Liver (tissue), 3 donors: Measurements from ENCODE around the gene RTL10.

Experiments used
- HNF4G ChIP-seq: IDR thresholded peaks from 2 replicates; pipeline ENCODE4 v1.6.1; 2016; ENCODE audit warnings: antibody characterized with exemption
- NR2F2 ChIP-seq: IDR thresholded peaks from 2 replicates; pipeline ENCODE4 v1.6.1; 2016; ENCODE audit warnings: antibody characterized with exemption
- SP1 ChIP-seq: IDR thresholded peaks from 2 replicates; pipeline ENCODE4 v1.6.1; 2018; ENCODE audit warnings: antibody characterized with exemption, mild to moderate bottlenecking
- TAF1 ChIP-seq: conservative IDR thresholded peaks from 2 replicates; pipeline ENCODE4 v1.6.1; 2016; ENCODE audit warnings: antibody characterized with exemption, mild to moderate bottlenecking
- YY1 ChIP-seq: IDR thresholded peaks from 2 replicates; pipeline ENCODE4 v1.6.1; 2016; ENCODE audit warnings: antibody characterized with exemption, mild to moderate bottlenecking
- TF ChIP-seq, protein P1 (sequence below): fragments of 150-350 bp; IDR thresholded peaks from 2 replicates; pipeline ENCODE4 v1.5.1; 2017; ENCODE audit warnings: improper control_type of control experiment, low read depth, low read length; ENCODE audit not compliant: missing input control
- TF ChIP-seq, protein P2 (sequence below): IDR thresholded peaks from 2 replicates; pipeline ENCODE4 v1.6.1; 2016; ENCODE audit warnings: antibody characterized with exemption
- donor health status: healthy.
- donor health status: healthy.

DNA sequence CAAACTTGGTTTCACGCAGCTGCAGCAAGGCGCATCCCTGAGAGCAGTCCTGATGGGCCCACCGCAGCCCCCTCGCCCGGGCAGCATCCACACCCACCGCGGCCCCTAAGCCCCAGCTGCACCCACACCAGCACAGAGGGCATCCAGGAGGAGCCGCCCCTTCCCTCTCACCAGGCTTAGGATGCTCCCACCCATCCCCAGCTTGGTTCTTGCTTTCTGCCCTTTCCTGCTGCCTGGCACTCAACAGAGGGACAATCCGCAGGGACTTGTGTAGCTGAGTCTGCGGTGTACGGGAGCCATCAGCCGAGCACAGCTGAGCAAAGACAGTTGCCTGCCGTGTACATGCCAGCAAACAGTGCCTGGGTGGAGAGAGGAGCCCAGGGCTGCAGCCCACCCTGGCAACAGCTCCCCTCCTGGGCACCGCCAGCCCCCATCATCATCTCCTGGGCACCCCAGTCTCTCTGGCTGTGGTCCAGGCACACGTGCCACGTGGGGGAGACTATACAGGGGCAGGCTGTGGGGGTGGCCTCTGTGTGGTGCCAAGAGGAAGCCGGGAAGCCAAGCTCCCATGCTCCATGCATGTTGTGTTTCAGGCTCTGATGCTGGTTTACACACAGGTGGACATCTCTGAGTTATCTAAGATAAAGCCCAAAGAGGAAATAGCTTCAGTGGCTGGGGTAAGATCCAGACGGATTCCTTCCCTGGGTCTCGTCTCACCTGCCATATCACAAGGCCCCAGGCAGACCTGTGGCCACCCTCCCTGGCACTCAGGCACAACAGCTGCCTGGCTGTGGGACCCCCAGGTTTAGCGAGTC lies 36.0 kb upstream of the RTL10 start:
- TF ChIP-seq, protein P1, sequence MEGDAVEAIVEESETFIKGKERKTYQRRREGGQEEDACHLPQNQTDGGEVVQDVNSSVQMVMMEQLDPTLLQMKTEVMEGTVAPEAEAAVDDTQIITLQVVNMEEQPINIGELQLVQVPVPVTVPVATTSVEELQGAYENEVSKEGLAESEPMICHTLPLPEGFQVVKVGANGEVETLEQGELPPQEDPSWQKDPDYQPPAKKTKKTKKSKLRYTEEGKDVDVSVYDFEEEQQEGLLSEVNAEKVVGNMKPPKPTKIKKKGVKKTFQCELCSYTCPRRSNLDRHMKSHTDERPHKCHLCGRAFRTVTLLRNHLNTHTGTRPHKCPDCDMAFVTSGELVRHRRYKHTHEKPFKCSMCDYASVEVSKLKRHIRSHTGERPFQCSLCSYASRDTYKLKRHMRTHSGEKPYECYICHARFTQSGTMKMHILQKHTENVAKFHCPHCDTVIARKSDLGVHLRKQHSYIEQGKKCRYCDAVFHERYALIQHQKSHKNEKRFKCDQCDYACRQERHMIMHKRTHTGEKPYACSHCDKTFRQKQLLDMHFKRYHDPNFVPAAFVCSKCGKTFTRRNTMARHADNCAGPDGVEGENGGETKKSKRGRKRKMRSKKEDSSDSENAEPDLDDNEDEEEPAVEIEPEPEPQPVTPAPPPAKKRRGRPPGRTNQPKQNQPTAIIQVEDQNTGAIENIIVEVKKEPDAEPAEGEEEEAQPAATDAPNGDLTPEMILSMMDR = no peak
- TF ChIP-seq HNF4G (no peak), NR2F2 (no peak), TAF1 (no peak), SP1 (no peak), YY1 (no peak)
- TF ChIP-seq, protein P2, sequence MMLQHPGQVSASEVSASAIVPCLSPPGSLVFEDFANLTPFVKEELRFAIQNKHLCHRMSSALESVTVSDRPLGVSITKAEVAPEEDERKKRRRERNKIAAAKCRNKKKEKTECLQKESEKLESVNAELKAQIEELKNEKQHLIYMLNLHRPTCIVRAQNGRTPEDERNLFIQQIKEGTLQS = no peak
